GM20000 (cell line): ENCODE data around the gene HIPK2.

Experiments
- DNase-seq: peaks from one replicate; pipeline ENCODE4 v3.0.0; 2012; ENCODE audit warnings: low spot score
- TF ChIP-seq, protein P1 (sequence below): IDR thresholded peaks from 2 replicates; pipeline ENCODE4 v1.5.1; 2012; ENCODE audit warnings: mild to moderate bottlenecking, control low read depth; ENCODE audit errors: extremely low read depth, missing control alignments

Gene HIPK2

DNA sequence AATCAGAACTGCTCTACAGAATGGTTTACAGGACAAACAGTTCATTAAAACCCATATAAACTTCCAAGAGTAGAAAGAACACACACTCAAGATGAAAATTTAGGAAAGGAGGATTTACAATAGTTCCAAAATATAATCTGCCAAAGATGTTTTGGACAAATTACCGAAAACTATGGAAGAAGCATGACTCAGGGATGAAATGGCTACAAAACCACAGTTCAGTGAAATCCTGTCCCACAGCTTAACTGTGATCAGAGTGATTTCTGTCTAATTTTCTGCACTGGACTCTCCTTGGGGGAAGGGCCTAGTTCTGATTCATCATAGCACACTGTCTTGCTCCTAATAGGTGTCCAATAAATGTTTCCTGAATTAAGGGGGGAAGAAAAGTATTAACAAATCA is 82.2 kb downstream of the HIPK2 start:
- no peak for DNase-seq
- TF ChIP-seq, protein P1, sequence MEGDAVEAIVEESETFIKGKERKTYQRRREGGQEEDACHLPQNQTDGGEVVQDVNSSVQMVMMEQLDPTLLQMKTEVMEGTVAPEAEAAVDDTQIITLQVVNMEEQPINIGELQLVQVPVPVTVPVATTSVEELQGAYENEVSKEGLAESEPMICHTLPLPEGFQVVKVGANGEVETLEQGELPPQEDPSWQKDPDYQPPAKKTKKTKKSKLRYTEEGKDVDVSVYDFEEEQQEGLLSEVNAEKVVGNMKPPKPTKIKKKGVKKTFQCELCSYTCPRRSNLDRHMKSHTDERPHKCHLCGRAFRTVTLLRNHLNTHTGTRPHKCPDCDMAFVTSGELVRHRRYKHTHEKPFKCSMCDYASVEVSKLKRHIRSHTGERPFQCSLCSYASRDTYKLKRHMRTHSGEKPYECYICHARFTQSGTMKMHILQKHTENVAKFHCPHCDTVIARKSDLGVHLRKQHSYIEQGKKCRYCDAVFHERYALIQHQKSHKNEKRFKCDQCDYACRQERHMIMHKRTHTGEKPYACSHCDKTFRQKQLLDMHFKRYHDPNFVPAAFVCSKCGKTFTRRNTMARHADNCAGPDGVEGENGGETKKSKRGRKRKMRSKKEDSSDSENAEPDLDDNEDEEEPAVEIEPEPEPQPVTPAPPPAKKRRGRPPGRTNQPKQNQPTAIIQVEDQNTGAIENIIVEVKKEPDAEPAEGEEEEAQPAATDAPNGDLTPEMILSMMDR, result no peak

DNA sequence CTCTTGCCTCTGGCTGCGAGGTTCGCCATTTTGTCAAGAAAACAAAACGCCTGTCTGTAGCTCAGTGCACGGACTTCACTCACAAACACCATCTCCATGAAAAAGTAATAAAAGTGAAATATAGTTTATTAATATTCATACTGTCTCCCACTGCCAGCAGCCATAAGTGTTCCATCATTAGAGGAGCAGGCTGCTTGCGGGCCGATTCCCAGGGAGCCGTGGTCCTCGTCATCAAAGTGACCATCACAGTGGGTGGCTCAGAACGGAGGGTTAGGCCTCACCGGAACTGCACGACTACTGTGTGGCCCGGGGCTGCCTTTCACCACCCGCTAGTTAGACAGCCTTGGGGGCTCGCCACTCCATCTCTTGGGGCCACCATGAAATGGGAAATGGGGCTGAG is 82.7 kb downstream of the HIPK2 start:
- DNase-seq, result no peak
- TF ChIP-seq, protein P1, result no peak

DNA sequence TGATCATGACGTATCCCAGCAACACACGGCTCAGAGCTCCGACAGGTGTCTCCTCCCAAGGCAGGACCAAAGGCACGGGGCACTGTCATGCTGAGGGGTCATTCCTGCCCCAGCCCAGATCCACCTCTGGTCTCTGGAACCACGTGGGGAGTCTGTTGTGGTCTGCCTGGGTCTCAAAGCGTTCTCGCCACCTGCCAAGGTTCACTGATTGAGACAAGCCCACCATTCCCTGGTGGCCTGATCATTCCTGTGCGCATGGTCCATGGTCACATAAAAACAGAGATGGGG is 83.5 kb downstream of the HIPK2 start:
- DNase-seq, result no peak
- TF ChIP-seq, protein P1, result no peak

DNA sequence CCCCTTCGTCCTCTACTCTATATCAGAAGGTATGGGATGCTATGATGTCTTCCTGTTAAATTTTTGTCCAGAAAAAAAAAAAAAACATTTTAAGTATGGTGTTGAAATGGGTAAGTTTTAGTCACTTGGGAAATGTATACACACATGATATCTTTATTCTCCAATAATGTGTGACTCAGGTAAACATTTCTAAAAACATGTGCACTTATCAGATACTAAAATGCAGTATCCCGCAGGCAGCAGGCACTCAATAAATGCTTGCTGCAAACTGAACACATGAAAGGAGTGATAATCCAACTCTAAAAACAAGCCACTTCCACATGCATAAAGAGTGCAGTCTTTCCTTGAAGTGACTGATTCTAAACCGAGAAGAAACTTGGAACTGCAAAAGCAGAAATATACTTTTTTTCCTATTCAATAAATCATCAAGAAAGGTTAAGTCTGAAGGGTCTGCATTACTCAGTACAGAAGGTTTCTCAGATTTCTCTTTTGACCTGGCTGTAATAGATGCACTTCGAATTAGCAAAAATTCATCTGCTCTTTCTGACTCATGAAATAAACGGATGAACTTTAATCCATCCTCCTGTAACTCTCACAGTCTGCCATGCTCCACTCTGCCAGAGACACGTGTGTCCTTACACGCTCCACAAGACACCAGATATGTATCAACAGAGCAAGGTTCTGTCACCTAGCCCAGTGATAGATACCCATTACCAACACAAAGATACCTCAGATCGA is 84.0 kb downstream of the HIPK2 start:
- TF ChIP-seq, protein P1, result no peak
- DNase-seq, result no peak

DNA sequence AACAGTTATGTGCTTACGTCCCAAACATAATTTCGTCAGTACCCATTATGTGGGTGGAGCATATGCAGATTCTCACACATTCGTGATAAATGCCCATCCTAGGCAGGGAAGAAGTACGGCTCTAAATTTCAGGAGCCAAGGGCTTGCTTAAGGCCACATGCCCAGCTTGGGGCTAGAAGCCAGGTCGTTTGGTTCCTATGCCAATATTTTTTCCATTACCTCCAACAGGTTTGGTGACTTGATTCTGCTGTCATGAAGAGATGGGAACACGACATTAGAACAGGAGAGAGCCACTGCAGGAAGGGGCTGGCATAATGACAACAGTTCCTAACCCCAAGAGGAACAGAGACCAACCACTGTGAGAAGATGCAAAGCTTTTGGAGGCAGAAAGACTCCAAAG is 85.1 kb downstream of the HIPK2 start:
- TF ChIP-seq, protein P1, result no peak
- no peak for DNase-seq

DNA sequence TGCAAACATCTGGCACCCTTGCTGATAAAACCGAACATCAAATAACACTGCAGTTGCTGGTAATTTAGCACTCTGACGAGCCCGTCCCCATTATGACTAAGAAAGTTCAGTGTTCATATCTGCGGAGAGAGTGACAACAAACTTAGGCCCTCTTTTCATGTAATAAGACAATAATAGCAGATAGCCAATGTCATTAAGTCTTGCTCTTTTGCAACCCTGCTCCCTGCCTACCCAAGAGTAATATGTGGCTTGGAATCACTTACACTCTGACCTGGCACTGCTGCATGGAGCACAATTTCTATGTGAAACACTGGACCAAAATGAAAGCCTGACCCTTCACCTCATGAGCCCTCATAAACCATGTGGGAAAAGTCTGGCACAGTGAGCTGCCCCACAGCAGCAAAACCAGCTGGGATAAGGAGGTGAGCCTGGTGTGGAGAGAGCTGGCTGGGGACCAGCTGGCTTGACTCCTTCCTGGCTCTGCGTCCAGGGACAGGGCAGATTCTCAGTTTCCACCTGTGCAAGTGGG is 86.5 kb downstream of the HIPK2 start:
- no peak for DNase-seq
- TF ChIP-seq, protein P1, result no peak

DNA sequence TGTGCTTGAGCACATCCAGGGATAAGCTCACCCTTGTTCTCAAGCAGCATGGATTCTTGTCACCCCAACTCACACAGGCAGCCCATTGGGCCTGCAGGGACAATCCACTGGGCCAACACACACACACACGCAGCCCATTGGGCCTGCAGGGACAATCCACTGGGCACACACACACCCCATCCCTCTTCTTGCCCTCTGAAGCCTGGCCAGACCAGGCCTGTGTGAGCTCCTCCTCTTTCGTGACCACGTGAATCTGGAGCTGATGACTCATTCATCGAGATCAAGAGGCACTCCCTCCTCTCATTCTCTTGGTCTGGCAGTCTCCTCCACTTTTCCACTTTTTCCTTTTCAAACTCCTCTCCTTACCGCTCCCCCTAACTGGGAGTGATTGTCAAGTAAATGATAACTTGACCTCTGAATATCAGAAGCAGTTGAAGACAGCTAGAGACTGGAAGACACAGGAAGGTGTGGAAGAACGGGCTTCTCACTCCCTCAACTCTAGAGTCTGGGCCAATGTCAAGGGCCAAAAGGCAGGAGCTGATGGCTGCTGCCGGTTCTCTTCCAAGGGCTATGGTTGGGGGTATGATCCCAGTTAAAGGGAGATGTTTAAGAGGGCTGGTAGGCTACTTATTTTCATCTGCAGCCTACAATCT is 89.7 kb downstream of the HIPK2 start:
- TF ChIP-seq, protein P1, result no peak
- DNase-seq, result no peak
